Cardiac fibroblast (primary cell): ENCODE data around the gene HNRNPA3.
"Not testable (repeated sequence)": the region's sequence is repeated elsewhere in the genome, so short reads cannot be mapped to it uniquely, and the experiment has no call there.

Experiments used
- DNase-seq, 2 donors: peaks; one replicate each; pipeline versions ENCODE4 v3.0.0 to v3.0.0-alpha.2; 2010; ENCODE audit warnings: low read depth in 2 of 2
- H3K4me3 ChIP-seq, 2 donors: replicated peaks in 1 of 2; 1 replicate in 1 of 2; 2 replicates in 1 of 2; pipeline ENCODE4 v1.5.1; 2011; ENCODE audit warnings: low read depth in 2 of 2, low read length in 2 of 2, mild to moderate bottlenecking in 2 of 2, moderate library complexity in 1 of 2
- TF ChIP-seq, protein P1 (sequence below): IDR thresholded peaks from one replicate; pipeline ENCODE4 v1.5.1; 2011; ENCODE audit warnings: low read depth, mild to moderate bottlenecking, low read length, inconsistent platforms

Gene HNRNPA3

DNA sequence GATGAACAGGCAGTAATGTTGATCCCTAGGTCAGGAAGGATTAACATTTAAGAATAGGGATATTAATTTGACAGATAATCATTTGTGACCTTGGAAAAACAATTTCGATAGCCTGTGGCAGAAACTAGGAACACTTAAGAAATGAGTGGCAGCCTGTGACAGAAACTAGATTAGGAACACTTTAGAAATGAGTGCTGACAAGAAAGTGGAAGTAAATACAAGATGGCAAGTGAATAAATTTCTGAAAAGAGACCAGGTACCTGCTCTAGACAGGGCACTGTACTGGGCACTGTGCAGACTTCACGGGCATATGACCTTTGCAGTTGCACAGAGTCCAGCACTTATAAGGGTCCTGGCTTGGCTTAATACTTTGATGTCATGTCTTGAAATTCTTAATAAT lies 5.5 kb upstream of the HNRNPA3 start:
- no peak for DNase-seq
- TF ChIP-seq, protein P1, sequence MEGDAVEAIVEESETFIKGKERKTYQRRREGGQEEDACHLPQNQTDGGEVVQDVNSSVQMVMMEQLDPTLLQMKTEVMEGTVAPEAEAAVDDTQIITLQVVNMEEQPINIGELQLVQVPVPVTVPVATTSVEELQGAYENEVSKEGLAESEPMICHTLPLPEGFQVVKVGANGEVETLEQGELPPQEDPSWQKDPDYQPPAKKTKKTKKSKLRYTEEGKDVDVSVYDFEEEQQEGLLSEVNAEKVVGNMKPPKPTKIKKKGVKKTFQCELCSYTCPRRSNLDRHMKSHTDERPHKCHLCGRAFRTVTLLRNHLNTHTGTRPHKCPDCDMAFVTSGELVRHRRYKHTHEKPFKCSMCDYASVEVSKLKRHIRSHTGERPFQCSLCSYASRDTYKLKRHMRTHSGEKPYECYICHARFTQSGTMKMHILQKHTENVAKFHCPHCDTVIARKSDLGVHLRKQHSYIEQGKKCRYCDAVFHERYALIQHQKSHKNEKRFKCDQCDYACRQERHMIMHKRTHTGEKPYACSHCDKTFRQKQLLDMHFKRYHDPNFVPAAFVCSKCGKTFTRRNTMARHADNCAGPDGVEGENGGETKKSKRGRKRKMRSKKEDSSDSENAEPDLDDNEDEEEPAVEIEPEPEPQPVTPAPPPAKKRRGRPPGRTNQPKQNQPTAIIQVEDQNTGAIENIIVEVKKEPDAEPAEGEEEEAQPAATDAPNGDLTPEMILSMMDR, result no peak
- no peak overlapping the region for H3K4me3 ChIP-seq

DNA sequence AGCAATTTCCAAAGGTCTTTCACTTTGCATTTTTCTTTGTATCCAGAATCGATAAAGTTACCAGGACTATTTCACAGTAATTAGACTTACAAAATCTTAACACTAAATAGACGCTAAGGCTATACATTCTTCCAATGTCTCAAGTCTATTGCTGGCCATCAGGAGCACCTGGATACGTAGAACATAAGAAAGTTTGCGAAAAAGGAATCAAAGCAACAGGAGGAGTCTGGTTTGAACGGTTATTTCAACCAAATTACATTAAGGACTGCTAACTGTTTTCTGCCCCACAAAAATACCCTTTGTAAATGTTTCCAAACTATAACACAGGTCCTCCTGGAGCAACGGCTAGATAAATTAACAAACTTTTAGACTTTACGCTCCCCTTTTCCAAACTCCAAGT lies 1.4 kb upstream of the HNRNPA3 start:
- no peak for DNase-seq
- TF ChIP-seq, protein P1, result no peak
- peak overlapping the region in 1 of 2 donors; percentile 66 for H3K4me3 ChIP-seq

DNA sequence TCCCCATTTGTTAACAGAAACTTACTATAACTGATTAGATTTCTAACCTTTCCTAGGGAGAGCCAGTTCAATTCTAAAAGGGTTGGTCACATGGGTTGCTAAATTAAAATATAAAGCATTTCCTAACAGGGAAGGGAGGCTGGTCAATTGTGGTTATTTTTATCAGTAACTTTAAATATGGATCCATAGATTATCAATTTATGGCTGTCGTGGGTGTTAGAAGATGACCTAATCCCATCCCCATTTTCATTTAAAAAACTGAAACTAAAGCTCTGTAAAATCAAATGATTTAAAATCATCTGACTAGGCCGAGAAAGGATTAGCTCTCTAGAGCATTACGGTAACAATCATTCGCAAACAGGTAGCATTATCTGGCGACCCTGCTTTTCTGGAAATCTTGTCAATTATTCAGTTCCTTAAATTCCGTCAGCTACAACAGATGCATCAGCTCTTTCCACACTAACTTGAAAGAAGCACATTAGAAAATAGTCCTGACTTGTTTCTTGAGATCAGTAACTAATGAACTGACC lies 953 bp upstream of the HNRNPA3 start:
- DNase-seq, result no peak
- TF ChIP-seq, protein P1, result no peak
- H3K4me3 ChIP-seq, result peak overlapping the region; percentile 56 to 66

DNA sequence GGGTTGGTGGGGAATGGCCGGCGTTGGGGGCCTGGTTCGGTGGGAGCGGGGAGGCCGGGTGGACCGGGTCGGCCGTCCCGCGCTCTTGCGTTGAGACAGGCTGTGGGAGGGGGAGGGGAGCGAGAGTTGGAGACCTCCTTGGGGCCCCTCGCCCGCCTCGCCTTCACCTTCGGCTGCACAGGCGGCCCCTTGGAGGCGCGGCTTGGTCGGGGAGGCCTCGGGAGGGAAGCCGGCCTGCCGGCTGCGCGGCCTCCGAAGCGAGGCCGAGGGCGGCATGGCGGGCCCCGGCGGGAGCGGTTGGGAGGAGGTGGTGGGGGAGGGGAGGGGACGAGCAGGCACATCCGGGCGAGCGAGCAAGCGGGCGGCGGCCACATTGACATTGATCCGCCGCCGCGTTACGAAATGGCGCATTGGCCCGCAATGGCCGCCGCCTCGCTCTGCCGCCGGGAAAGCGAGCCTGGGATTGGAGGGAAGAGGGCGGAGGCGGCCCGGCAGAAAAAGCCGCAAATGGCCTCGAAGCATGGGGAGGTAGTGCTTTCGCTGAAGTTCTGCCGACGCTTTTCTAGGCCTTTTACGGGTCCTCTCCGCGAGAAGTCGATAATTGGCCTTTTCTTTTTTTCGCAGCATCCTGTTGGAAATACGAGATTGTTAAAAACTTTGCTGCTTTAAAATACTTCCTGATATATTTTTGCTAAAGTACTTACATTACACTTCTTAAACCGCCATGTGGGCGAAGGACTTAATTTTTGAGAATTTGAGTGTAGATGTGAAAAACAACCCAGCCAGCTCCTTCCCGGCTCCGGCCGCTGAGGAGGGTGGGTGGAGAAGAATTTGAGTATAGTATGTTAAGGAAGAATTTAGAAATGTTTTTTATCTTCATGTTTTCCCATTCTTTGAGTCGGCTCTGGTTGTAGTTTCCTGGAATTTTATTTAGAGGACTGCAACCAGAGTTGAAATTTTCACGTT lies 580 bp downstream of the HNRNPA3 start:
- DNase-seq, result peak; percentile 90 to 96
- H3K4me3 ChIP-seq, result peak overlapping the region; percentile 60 to 62
- TF ChIP-seq, protein P1, result no peak

DNA sequence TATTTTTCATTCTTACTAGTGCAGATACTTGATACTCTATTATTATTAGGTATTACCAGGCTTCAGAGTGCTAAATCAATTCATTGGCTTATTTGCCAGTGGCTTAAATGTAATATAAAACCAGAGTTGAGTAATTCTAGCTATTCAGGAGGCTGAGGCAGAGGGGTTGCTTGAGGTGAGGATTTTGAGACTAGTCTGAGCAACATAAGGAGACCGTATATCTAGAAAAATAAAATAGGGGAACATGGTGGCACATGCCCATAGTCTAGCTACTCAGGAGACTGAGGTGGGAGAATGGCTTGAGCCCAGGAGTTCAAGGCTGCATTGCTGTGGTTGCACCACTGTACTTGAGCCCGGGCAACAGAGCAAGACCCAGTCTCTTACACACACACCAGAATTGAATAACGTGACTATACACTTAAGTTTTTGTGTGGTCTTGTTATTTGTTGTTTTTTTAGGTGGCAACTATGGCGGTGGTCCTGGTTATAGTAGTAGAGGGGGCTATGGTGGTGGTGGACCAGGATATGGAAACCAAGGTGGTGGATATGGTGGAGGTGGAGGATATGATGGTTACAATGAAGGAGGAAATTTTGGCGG lies 4.8 kb downstream of the HNRNPA3 start:
- DNase-seq, result no peak
- no peak overlapping the region for H3K4me3 ChIP-seq
- TF ChIP-seq, protein P1, result no peak

DNA sequence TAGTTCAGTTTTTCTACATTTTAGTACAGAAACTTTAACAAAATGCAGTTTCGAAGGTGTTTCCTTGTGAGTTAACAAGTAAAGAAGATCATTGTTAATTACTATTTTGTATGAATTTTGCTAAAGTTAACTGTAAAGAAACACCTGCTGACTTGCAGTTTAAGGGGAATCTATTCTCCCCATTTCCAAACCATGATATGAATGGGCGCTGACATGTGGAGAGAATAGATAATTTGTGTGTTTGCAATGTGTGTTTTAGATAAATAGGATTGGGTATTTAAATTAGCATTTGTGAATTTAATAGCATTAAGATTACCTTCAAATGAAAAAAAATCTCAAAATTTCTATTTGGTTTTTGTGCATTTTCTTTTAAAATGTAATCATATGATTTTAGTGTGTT lies 7.2 kb downstream of the HNRNPA3 start:
- not testable (repeated sequence) for H3K4me3 ChIP-seq, DNase-seq

DNA sequence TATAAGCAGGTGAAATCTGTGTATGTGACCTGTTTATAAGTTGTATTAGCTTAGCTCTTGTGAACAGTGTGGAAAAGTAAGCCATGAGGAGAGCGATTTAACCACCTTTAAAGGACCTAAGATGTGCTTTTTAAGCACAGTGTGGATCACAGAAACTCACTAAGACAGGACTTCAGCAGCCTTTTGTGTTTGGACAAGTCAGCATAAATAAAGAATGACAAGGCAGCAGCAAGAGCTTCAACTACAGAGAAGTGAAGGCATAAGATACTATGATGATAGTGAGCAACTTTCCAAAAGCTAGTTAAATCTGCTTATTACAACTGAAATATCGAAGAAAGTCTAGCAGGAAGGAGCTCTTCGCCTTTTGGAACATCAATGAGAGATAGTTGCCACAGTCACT lies 8.9 kb downstream of the HNRNPA3 start:
- H3K4me3 ChIP-seq, result no peak overlapping the region
- DNase-seq, result no peak
- TF ChIP-seq, protein P1, result no peak
